Parathyroid adenoma (tissue), 2 donors: ENCODE measurements around the gene CLASP1.

Experiments used
- H2AFZ ChIP-seq: fragments of 300-600 bp; sonication (generic); one replicate; pipeline ENCODE4 v1.7.0; 2017; ENCODE audit warnings: antibody characterized with exemption, mild to moderate bottlenecking
- H3K27ac ChIP-seq: fragments of 300-600 bp; sonication (generic); one replicate; pipeline ENCODE4 v1.7.0; 2017
- H3K27me3 ChIP-seq: fragments of 300-600 bp; sonication (generic); one replicate; pipeline ENCODE4 v1.7.0; 2017; ENCODE audit warnings: low read length; ENCODE audit not compliant: control insufficient read depth, insufficient read depth
- H3K36me3 ChIP-seq: fragments of 300-600 bp; sonication (generic); one replicate; pipeline ENCODE4 v1.7.0; 2017; ENCODE audit warnings: low read length; ENCODE audit not compliant: control insufficient read depth, insufficient read depth
- H3K4me1 ChIP-seq: fragments of 300-600 bp; sonication (generic); one replicate; pipeline ENCODE4 v1.7.0; 2017; ENCODE audit warnings: control low read depth
- H3K4me2 ChIP-seq: fragments of 300-600 bp; sonication (generic); one replicate; pipeline ENCODE4 v1.7.0; 2017; ENCODE audit warnings: low read length
- H3K4me3 ChIP-seq: fragments of 300-600 bp; sonication (generic); one replicate; pipeline ENCODE4 v1.7.0; 2017; ENCODE audit warnings: low read depth, low read length
- H3K79me2 ChIP-seq: fragments of 300-600 bp; sonication (generic); one replicate; pipeline ENCODE4 v1.7.0; 2017; ENCODE audit warnings: control low read depth
- H3K9ac ChIP-seq: fragments of 300-600 bp; sonication (generic); one replicate; pipeline ENCODE4 v1.7.0; 2017; ENCODE audit warnings: mild to moderate bottlenecking
- H3K9me3 ChIP-seq: fragments of 300-600 bp; sonication (generic); one replicate; pipeline ENCODE4 v1.7.0; 2017; ENCODE audit warnings: low read length; ENCODE audit not compliant: control insufficient read depth
- CTCF ChIP-seq: fragments of 300-600 bp; sonication (generic); IDR thresholded peaks from one replicate; pipeline ENCODE4 v1.7.0; 2017; ENCODE audit warnings: antibody characterized with exemption, mild to moderate bottlenecking
- donor health status: primary hyperparathyroidism.

CLASP1 gene

GRCh38 chr2:121419081-121419699 is 230.1 kb downstream of the CLASP1 start:
- H3K4me1 ChIP-seq: no peaks in the 10 kb centered on the region
- no peak for TF ChIP-seq CTCF
- no peak overlapping the region for H3K9ac ChIP-seq
- no peaks in the 10 kb centered on the region for H3K27me3 ChIP-seq
- H3K4me2 ChIP-seq: no peak overlapping the region
- no peak overlapping the region for H3K4me3 ChIP-seq
- H3K9me3 ChIP-seq: no peaks in the 10 kb centered on the region
- H2AFZ ChIP-seq: no peak overlapping the region
- peaks cover 3% of the 10 kb centered on the region for H3K79me2 ChIP-seq
- H3K27ac ChIP-seq: no peak overlapping the region
- H3K36me3 ChIP-seq: no peaks in the 10 kb centered on the region

- Histone ChIP-seq H3K4me1 (no peaks in the 10 kb centered on the region), H3K27me3 (no peaks in the 10 kb centered on the region), H3K4me2 (no peak overlapping the region), H2AFZ (no peak overlapping the region), H3K9me3 (no peaks in the 10 kb centered on the region), H3K9ac (no peak overlapping the region), H3K79me2 (peaks cover 3% of the 10 kb centered on the region), H3K36me3 (no peaks in the 10 kb centered on the region), H3K4me3 (no peak overlapping the region), H3K27ac (no peak overlapping the region)
- TF ChIP-seq CTCF: no peak
Observed at GRCh38 chr2:121418494-121419058, 230.7 kb downstream of the CLASP1 start.

- H2AFZ ChIP-seq: no peak overlapping the region
- peaks cover 3% of the 10 kb centered on the region for H3K79me2 ChIP-seq
- no peak overlapping the region for H3K27ac ChIP-seq
- no peaks in the 10 kb centered on the region for H3K4me1 ChIP-seq
- no peaks in the 10 kb centered on the region for H3K36me3 ChIP-seq
- no peak overlapping the region for H3K4me2 ChIP-seq
- no peak overlapping the region for H3K4me3 ChIP-seq
- TF ChIP-seq CTCF: no peak
- H3K27me3 ChIP-seq: no peaks in the 10 kb centered on the region
- no peak overlapping the region for H3K9ac ChIP-seq
- no peaks in the 10 kb centered on the region for H3K9me3 ChIP-seq
Observed at GRCh38 chr2:121417826-121418225, 231.4 kb downstream of the CLASP1 start.

GRCh38 chr2:121415727-121416126 is 233.5 kb downstream of the CLASP1 start:
- no peak overlapping the region for H3K9ac ChIP-seq
- peaks cover 3% of the 10 kb centered on the region for H3K79me2 ChIP-seq
- TF ChIP-seq CTCF: no peak
- H3K4me2 ChIP-seq: no peak overlapping the region
- no peaks in the 10 kb centered on the region for H3K9me3 ChIP-seq
- no peak overlapping the region for H3K27ac ChIP-seq
- no peak overlapping the region for H2AFZ ChIP-seq
- no peak overlapping the region for H3K4me3 ChIP-seq
- H3K27me3 ChIP-seq: no peaks in the 10 kb centered on the region
- no peaks in the 10 kb centered on the region for H3K4me1 ChIP-seq
- H3K36me3 ChIP-seq: no peaks in the 10 kb centered on the region

- H3K4me3 ChIP-seq: no peak overlapping the region
- TF ChIP-seq CTCF: no peak
- no peaks in the 10 kb centered on the region for H3K27me3 ChIP-seq
- no peaks in the 10 kb centered on the region for H3K9me3 ChIP-seq
- no peaks in the 10 kb centered on the region for H3K36me3 ChIP-seq
- H3K4me2 ChIP-seq: no peak overlapping the region
- peaks cover 5% of the 10 kb centered on the region for H3K79me2 ChIP-seq
- H2AFZ ChIP-seq: no peak overlapping the region
- H3K4me1 ChIP-seq: no peaks in the 10 kb centered on the region
- H3K9ac ChIP-seq: no peak overlapping the region
- H3K27ac ChIP-seq: no peak overlapping the region
Observed at GRCh38 chr2:121412349-121412748, 236.9 kb downstream of the CLASP1 start.
